Measurements from ENCODE around the gene STAB1.

STAB1 gene

GRCh38 chr3:52483081-52483480, 12.1 kb upstream of the STAB1 start:
- Histone ChIP-seq H3K9me2 (replicated peaks; ENCODE audit: control insufficient read depth, low read length) (no peaks in the 10 kb centered on the region), H3K4me3 (ENCODE audit: low read length) (no peak overlapping the region), H3K4me1 (ENCODE audit: control insufficient read depth, low read length) (no peaks in the 10 kb centered on the region), H4K20me1 (ENCODE audit: control insufficient read depth, insufficient read depth, low read depth, low read length) (no peaks in the 10 kb centered on the region), H3K79me2 (ENCODE audit: control insufficient read depth, low read length) (no peaks in the 10 kb centered on the region), H3K27ac (ENCODE audit: low read depth, low read length) (no peak overlapping the region), H3F3A (ENCODE audit: control insufficient read depth, insufficient read depth) (no peaks in the 10 kb centered on the region), H3K36me3 (ENCODE audit: control insufficient read depth, low read length) (peaks cover 64% of the 10 kb centered on the region), H3K27me3 (ENCODE audit: control insufficient read depth, low read length) (no peaks in the 10 kb centered on the region), H3K4me2 (ENCODE audit: low read length) (no peak overlapping the region), H3K9me3 (ENCODE audit: control insufficient read depth, insufficient read depth, low read length) (no peaks in the 10 kb centered on the region)
- TF ChIP-seq EZH2phosphoT487 (IDR thresholded peaks at IDR 0.05; ENCODE audit: borderline replicate concordance, low read length) (no peak), CTCF (IDR thresholded peaks at IDR 0.05; ENCODE audit: low read depth, low read length, poor library complexity, severe bottlenecking) (no peak)

GRCh38 chr3:52483577-52484381, 11.4 kb upstream of the STAB1 start:
- no peak for TF ChIP-seq CTCF (IDR thresholded peaks at IDR 0.05; ENCODE audit: low read depth, low read length, poor library complexity, severe bottlenecking)
- TF ChIP-seq EZH2phosphoT487 (IDR thresholded peaks at IDR 0.05; ENCODE audit: borderline replicate concordance, low read length) = no peak
- H3K79me2 ChIP-seq (ENCODE audit: control insufficient read depth, low read length) = no peaks in the 10 kb centered on the region
- no peaks in the 10 kb centered on the region for H3F3A ChIP-seq (ENCODE audit: control insufficient read depth, insufficient read depth)
- no peak overlapping the region for H3K27ac ChIP-seq (ENCODE audit: low read depth, low read length)
- no peaks in the 10 kb centered on the region for H3K4me1 ChIP-seq (ENCODE audit: control insufficient read depth, low read length)
- no peaks in the 10 kb centered on the region for H3K9me2 ChIP-seq (replicated peaks; ENCODE audit: control insufficient read depth, low read length)
- no peaks in the 10 kb centered on the region for H3K27me3 ChIP-seq (ENCODE audit: control insufficient read depth, low read length)
- H3K4me2 ChIP-seq (ENCODE audit: low read length) = no peak overlapping the region
- H3K4me3 ChIP-seq (ENCODE audit: low read length) = no peak overlapping the region
- H3K36me3 ChIP-seq (ENCODE audit: control insufficient read depth, low read length) = peaks cover 62% of the 10 kb centered on the region
- H3K9me3 ChIP-seq (ENCODE audit: control insufficient read depth, insufficient read depth, low read length) = no peaks in the 10 kb centered on the region
- no peaks in the 10 kb centered on the region for H4K20me1 ChIP-seq (ENCODE audit: control insufficient read depth, insufficient read depth, low read depth, low read length)

- TF ChIP-seq EZH2phosphoT487 (IDR thresholded peaks at IDR 0.05; ENCODE audit: borderline replicate concordance, low read length) = no peak
- no peak for TF ChIP-seq CTCF (IDR thresholded peaks at IDR 0.05; ENCODE audit: low read depth, low read length, poor library complexity, severe bottlenecking)
- no peak overlapping the region for H3K4me2 ChIP-seq (ENCODE audit: low read length)
- H3K36me3 ChIP-seq (ENCODE audit: control insufficient read depth, low read length) = peaks cover 60% of the 10 kb centered on the region
Observed at GRCh38 chr3:52484680-52485461, 10.3 kb upstream of the STAB1 start.

More at GRCh38 chr3:52484680-52485461, 10.3 kb upstream of the STAB1 start:
- Histone ChIP-seq H3K4me3 (ENCODE audit: low read length) (no peak overlapping the region), H3K4me1 (ENCODE audit: control insufficient read depth, low read length) (no peaks in the 10 kb centered on the region), H3K27me3 (ENCODE audit: control insufficient read depth, low read length) (no peaks in the 10 kb centered on the region), H3K79me2 (ENCODE audit: control insufficient read depth, low read length) (no peaks in the 10 kb centered on the region), H3K9me3 (ENCODE audit: control insufficient read depth, insufficient read depth, low read length) (no peaks in the 10 kb centered on the region), H3K9me2 (replicated peaks; ENCODE audit: control insufficient read depth, low read length) (no peaks in the 10 kb centered on the region), H4K20me1 (ENCODE audit: control insufficient read depth, insufficient read depth, low read depth, low read length) (no peaks in the 10 kb centered on the region), H3K27ac (ENCODE audit: low read depth, low read length) (no peak overlapping the region), H3F3A (ENCODE audit: control insufficient read depth, insufficient read depth) (no peaks in the 10 kb centered on the region)
